ENCODE results near the gene NUP35.

DNA sequence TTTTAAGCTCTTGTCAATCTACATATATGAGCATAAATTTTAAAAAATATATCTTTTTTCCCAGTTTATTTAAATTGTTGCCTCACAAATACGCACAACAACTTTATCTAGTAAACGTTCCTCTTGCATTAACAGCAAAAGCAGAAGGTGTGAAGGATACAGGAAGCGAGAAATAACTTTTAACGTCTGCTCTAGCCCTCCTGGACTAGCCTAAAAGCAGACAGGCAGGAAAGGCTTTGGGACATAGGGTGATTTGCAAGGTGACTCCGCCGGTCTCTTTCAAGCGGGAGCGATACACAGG is 46.1 kb upstream of the NUP35 start:
- TF ChIP-seq POLR2A (IDR thresholded peaks at IDR 0.05), result no peak
- TF ChIP-seq, protein P1, sequence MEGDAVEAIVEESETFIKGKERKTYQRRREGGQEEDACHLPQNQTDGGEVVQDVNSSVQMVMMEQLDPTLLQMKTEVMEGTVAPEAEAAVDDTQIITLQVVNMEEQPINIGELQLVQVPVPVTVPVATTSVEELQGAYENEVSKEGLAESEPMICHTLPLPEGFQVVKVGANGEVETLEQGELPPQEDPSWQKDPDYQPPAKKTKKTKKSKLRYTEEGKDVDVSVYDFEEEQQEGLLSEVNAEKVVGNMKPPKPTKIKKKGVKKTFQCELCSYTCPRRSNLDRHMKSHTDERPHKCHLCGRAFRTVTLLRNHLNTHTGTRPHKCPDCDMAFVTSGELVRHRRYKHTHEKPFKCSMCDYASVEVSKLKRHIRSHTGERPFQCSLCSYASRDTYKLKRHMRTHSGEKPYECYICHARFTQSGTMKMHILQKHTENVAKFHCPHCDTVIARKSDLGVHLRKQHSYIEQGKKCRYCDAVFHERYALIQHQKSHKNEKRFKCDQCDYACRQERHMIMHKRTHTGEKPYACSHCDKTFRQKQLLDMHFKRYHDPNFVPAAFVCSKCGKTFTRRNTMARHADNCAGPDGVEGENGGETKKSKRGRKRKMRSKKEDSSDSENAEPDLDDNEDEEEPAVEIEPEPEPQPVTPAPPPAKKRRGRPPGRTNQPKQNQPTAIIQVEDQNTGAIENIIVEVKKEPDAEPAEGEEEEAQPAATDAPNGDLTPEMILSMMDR (IDR thresholded peaks at IDR 0.05), result no peak

Data from uterus (tissue), 2 donors.